ENCODE measurements around the gene ZNF234.
A peak's percentile ranks its signal among the peaks of the same experiment; 100 is the strongest.
"Not testable (repeated sequence)": the region's sequence is repeated elsewhere in the genome, so short reads cannot be mapped to it uniquely, and the experiment has no call there.

ZNF234 gene

DNA sequence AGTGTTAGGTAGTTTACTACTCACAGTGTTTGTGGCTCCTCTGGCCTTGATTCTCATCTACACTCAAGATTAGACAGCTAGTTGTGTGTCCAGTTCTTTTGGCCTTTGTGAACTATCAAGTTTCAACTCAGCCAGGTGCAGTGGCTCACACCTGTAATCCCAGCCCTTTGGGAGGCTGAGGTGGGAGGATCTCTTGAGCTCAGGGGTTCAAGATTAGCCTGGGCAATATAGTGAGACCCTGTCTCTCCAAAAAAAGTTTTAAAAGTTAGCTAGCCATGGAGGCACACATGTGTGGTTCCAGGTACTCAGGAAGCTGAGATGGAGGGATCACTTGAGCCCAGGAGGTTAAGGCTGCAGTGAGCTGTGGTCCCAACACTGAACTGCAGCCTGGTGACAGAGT is 39.6 kb downstream of the ZNF234 start:
- DNase-seq (ENCODE audit: low read depth, low spot score) = no peak

DNA sequence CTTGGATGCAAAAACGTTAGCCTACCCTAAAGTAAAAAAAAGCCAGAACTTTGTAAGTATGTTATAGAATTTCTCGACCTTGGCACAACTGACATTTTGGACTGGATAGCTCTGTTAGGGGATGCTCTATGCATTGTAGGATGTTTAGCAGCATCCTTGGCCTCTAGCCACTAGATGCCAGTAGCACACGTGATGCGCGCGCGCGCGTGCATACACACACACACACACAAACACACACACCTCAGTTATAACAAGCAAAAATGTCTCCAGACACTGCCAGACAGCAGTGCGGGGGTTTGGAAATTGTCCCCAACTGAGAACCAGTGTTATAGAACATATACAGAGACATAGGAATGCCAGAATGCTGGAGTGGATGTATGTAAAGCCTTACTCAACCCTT is 40.8 kb downstream of the ZNF234 start:
- no peak for DNase-seq (ENCODE audit: low read depth, low spot score)

DNA sequence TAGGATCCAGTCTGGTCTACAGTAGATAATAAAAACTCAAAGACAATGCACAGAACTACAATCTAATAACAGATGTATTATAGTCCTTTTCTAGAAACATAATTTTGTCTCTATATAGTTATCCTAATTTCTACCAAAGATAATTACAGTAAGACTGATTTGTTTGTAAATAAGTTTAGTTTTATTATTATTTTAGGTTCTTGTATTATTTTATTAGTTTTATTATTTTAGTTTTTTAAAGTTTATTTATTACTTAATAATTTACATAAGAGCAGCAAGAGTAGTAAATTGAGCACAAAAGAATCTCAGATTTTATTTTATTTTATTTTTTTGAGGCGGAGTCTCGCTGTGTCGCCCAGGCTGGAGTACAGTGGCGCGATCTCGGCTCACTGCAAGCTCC is 48.7 kb downstream of the ZNF234 start:
- no peak for DNase-seq (ENCODE audit: low read depth, low spot score)

DNA sequence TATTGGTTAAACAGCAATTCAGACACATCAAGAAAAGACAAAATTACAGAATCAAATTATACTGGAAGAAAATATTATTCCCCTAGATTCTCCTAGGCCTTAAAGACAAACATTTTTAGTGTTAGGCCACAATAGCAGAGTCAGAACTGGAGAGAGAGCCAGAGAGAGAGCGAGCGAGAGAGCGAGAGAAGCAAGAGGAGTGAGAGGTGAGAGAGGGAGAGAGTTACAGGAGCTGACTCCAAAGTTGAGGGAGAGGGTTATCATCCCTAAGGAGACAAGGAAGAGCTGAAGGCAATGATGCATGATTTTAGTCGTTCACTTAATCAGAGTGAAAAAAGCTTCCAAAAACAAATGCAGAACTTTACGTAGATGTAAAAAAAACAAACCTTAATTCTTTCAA is 50.8 kb downstream of the ZNF234 start:
- DNase-seq (ENCODE audit: low read depth, low spot score) = no peak

DNA sequence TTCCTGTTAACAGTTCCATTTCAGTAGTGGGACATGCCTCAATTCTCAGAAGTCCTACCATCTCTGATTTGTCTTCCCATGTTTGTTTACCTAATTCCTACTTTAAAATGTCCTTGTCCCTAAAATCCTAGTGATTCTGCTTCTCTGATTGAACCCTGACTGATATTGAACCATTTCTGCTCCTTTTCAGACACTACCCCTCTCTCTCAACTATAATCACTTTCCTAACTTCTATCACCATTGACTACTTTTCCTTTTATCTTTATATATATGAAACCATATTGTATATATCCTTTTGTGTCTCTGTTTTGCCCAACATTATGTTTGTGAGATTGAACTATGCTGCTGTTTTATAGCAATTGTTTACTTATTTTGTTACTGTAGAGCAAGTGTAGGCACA is 55.4 kb downstream of the ZNF234 start:
- DNase-seq (ENCODE audit: low read depth, low spot score) = no peak

DNA sequence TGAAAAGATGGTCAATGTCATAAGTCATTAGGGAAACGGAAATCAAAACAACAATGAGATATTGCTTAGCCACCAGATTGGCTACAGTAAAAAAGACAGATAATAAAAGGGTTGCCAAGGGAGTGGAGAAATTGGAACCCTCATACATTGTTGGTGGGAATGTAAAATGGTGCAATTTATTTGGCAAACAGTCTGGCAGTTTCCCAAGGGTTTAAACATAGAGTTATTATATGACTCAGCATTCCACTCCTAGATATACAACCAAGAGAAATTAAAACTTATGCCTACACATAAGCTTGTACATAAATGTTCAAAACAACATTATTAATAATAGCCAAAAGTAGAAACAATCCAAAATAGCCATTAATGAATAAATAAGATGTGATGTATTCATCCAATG is 61.1 kb downstream of the ZNF234 start:
- no peak for DNase-seq (ENCODE audit: low read depth, low spot score)

DNA sequence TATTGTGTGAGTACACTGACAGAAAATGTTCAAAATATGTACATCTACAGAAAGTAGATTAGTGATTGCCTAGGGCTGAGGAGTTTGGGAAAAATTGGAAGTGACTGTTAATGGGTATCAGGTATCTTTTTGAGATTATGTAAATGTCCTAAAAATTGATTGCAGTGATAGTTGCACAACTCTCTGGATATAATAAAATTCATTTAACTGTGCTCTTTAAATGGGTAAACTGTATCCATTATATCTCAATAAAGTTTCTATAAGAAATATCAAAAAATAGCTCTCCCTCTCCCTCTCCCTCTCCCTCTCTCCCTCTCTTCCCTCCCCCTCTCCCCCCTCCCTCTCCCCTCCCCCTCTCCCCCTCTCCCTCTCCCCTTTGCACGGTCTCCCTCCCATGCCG is 61.6 kb downstream of the ZNF234 start:
- DNase-seq (ENCODE audit: low read depth, low spot score) = no peak

DNA sequence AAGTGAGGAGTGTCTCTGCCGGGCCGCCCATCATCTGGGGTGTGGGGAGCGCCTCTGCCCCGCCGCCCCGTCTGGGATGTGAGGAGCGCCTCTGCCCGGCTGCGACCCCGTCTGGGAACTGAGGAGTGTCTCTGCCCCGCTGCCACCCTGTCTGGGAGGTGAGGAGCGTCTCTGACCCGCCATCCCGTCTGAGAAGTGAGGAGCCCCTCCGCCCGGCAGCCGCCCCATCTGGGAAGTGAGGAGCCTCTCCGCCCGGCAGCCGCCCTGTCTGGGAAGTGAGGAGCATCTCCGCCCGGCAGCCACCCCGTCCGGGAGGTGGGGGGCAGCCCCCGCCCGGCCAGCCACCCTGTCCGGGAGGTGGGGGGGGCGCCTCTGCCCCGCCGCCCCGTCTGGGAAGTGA is 62.5 kb downstream of the ZNF234 start:
- DNase-seq (ENCODE audit: low read depth, low spot score) = not testable (repeated sequence)

DNA sequence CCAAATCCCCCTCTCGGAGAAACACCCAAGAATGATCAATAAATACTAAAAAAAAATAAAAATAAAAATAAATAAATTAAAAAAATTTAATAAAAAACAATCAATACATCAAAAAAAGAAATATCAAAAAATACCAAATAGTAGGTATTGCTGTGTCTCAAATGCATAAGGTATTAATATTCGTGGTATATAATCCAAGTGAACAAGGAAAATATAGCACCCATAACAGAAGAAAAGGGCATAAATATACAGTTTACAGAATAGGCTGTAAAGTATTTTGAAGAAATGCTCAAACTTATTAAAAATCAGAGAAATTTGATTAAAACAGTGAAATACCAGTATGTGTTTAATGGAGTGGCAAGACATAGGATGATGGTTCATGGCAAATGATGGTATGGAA is 63.4 kb downstream of the ZNF234 start:
- no peak for DNase-seq (ENCODE audit: low read depth, low spot score)

DNA sequence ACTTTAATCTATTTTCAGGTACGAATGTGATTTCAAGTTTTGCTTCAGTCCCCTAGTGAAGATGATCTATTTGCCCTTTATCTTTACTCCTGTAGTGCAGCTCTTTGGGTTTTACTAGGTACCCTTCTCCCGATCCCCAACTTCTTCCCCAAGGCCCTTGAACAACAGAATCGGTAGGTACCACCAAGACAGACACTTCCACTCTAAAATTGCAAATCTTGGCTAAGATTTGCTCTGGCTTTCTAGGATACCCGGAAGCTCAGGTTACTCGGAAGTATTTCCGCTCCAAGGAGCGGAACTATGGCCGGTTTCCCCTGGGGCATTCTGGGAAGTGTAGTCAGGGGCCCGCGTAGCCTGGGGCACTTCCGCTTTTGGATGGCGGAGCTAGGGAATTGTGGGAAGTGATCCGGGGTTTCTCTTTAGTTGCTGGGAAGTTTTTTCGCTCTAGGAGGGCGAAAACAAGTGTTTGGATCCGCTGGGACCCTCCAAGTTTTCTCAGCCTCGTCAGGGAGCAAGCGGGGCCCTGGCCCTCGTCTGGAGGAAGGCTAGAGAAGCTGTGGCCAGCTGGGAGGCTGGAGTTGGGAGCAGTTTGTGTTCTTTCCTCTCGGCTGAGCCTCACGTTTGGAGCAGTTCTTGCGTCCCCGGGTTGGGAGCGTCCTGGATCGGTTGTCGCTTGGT is 65.9 kb downstream of the ZNF234 start:
- peak; percentile 64 for DNase-seq (ENCODE audit: low read depth, low spot score)
